SKM-1 treated with dmso at 0.1 percent for 144 hours (cell line): ENCODE data around the gene ACAD10.
"Not testable (repeated sequence)": the region's sequence is repeated elsewhere in the genome, so short reads cannot be mapped to it uniquely, and the experiment has no call there.

ENCODE experiments used
- DNase-seq: peaks from one replicate; lab custom pipeline; 2025; ENCODE audit not compliant: unreplicated experiment; lab: John Stamatoyannopoulos, UW

ACAD10 gene

DNA sequence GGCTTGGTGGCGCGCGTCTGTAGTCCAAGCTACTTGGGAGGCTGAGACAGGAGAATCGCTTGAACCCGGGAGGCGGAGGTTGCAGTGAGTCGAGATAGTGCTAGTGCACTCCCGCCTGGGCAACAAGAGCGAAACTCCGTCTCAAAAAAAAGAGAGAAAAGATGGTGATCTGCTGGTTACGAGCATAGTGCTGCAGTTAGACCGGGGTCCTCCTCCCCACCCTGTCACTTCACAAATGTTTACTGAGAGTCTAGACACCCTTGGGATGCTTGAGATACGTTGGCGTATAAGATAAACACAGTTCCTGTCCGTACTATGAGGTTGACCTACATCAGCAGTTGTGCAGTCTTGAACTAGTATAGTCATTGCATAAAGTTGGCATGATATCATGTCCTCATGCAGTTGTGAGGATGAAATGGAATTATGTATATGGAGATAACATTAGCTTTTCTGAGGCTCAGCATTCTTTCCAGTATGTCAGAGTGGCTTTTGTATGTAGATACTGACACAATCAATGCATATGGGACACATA is 787 bp downstream of the ACAD10 start:
- no peak for DNase-seq

DNA sequence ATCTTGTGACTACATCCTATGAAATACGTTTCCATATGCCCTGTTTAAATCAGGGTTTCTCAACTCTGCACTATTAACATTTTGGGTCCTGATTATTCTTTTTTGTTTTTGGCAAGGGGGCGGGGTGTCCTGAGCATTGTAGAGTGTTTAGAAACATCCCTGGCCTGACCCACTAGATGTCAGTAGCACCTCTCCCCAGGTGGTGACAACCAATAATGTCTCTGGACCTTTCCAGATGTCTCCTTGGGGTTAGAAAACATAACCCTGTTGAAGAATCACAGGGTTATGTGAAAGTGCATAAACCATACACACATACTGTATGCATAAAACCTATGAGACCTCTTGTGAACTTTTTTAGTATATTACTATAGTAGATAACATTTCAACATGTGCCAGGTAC is 1.4 kb downstream of the ACAD10 start:
- no peak for DNase-seq

DNA sequence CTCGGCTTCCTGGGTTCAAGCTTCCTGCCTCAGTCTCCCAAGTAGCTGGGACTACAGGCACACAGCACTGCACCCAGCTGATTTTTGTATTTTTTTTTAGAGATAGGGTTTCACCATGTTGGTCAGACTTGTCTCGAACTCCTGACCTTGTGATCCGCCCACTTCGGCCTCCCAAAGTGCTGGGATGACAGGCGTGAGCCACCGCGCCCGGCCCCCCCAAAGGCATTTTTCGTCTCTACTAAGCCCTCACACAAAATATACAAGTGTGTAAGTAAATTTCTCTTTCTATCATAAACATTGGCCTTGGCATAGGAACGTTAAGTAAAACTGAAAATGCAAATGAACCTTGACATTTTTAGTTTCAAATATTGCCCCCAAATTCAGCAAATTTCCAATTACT is 2.1 kb downstream of the ACAD10 start:
- no peak for DNase-seq

GRCh38 chr12:111691262-111691661 is 5.4 kb downstream of the ACAD10 start:
- DNase-seq: no peak

DNA sequence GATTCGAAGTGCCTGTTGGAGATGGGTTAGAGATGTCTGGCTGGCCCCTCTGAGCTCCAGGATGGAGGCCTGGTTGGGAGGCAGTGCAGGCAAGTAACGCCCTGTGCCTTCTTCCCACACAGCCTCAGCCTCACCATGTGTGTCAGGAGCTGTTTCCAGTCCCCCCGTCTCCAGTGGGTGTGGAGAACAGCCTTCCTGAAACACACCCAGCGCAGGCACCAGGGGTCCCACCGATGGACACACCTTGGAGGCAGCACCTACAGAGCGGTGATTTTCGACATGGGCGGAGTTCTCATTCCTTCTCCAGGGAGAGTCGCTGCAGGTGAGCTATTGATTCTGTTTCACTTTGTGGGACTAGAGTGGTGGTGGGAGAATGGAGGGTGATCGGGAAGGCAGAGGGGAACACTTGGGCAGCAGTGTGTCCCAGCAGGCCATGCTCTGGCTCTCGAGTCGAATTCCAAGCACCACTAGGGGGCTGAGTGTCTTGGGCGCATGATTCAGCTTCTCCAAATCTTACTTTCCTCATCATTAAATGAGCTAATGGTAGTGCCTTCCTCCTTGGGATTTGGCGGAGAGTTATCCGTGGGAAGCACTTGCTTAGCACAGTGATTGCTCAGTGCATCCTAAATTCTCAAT is 6.8 kb downstream of the ACAD10 start:
- DNase-seq: no peak

DNA sequence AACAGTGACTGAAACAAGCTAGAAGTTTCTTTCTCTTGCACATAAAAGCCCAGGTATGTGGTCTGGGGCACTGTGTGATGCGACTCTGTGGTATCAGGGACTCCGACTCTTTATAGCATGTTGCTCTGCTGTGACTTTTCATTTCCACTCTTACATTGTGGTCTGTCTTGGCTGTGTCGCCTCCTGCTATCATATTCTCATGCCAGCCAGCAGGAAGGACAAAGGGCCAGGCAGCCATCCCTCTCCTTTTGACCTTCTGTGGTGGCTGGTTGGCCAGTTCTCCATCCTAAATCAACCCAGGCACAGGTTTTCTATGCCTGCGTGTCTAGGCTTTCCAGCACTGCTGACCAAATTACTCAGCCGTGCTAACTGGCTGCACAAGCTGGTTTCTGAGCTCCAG is 8.0 kb downstream of the ACAD10 start:
- DNase-seq: no peak

DNA sequence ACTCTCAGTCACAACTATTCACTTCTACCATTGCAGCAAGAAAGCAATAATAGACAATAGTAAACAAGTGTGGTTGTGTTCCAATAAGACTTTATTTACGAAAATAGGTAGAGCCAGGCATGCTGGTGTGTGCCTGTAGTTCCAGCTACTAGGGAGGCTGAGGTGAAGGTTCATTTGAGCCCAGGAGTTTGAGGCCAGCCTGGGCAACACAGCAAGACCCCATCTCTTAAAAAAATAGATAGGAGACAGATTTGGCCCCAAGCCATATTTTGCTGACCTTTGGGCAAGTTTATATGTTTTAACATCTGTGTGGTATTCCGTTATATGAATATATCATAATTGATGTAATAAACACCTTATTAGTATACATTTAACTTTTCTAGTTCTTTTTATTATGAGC is 14.1 kb downstream of the ACAD10 start:
- DNase-seq: no peak

- peak; percentile 43 for DNase-seq
Observed at GRCh38 chr12:111705672-111706071, 19.8 kb downstream of the ACAD10 start.

DNA sequence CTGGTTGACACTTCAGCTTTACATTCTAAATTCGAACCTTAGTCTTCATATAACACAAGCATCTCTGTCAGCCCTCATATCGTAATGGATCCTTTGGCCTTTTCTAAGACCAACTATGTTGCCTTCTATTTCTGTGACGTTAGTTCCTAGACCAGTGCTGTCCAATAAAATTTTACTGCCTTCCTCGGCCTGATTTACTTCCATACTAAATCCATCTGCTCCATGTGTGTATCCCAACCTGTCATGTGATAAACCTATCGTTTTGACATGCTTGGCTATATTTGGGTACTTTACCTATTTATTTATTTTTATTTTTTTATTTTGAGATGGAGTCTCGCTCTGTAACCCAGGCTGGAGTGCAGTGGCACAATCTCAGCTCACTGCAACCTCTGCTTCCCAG is 20.3 kb downstream of the ACAD10 start:
- no peak for DNase-seq

- DNase-seq: no peak
Observed at GRCh38 chr12:111715279-111715678, 29.4 kb downstream of the ACAD10 start.

DNA sequence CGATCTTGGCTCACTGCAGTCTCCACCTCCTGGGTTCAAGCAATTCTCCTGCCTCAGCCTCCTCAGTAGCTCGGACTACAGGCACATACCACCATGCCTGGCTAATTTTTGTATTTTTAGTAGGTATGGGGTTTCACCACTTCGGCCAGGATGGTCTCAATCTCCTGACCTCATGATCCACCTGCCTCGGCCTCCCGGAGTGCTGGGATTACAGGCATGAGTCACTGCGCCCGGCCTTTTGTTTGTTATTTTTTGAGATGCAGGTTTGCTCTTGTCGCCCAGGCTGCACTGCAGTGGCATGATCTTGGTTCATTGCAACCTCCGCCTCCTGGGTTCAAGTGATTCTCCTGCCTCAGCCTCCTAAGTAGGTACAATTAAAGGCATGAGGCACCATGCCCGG is 33.5 kb downstream of the ACAD10 start:
- DNase-seq: not testable (repeated sequence)

GRCh38 chr12:111720457-111720856 is 34.6 kb downstream of the ACAD10 start:
- DNase-seq: no peak

GRCh38 chr12:111723646-111724360 is 38.0 kb downstream of the ACAD10 start:
- not testable (repeated sequence) for DNase-seq

- DNase-seq: no peak
Observed at GRCh38 chr12:111728795-111729194, 42.9 kb downstream of the ACAD10 start.

GRCh38 chr12:111730420-111730819 is 44.6 kb downstream of the ACAD10 start:
- no peak for DNase-seq

DNA sequence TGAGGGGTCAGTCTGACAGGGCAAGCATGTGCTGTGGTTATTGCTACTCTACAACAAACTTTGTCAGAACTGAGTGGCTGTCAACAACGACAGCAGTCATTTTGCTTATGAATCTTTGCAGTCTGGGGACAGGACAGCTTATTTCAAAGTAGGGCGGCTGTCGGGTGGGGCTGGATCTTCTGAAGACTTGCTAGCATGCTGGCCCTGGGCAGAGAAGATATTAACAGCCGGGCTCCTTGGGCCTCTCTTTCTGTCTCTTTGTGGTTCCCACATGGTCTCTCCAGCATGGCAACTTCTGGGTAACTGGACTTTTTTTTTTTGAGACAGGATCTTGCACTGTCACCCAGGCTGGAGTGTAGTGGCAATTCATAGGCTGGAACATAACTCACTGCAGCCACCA is 46.9 kb downstream of the ACAD10 start:
- DNase-seq: no peak

- no peak for DNase-seq
Observed at GRCh38 chr12:111733340-111733915, 47.6 kb downstream of the ACAD10 start.

GRCh38 chr12:111739524-111739923 is 53.7 kb downstream of the ACAD10 start:
- DNase-seq: not testable (repeated sequence)

DNA sequence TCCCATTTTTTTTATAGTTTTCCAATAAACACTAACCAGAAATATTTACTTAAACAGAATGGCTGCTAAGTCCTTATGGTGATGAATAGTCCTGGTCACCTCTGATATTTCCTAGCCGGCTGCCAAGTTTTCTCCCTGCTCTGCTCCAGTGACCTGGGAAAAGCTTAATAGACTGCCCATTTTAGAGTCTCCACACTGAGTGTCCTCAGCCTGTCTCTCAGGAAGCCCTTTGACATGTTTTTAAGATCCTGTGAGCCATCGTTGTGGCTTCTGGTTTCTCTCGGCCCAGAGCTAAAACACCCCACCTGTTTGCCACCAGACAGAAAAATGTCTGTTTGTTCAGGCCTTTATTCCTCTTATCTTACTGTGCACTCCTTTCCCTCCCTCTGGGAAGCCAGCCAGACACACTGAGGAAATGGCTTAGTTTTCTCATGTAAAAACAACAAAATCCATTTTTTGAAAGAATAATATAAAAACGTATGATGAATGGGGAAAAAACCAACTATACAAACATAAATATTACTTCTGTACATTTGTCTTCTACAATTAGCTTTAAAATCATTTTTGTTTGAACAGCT is 55.5 kb downstream of the ACAD10 start:
- DNase-seq: no peak

DNA sequence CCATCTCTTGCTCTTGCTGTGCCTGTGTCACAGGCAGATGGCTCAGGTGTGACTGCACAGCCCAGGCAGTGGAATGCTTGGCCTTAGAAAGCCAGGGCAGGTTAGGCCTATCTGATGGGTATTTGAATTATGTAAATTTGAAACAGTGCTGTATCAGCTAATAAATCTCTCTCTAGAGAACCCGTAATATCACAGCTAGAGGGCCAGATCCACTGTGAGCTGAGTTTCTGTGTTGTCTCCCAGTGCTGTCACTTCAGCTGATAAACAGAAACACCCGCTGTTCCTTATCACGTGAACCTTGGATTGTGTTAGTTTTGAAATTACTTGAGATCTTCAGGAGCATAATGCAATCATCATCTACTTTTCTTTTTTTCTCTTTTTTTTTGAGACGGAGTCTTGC is 59.4 kb downstream of the ACAD10 start:
- no peak for DNase-seq

- no peak for DNase-seq
Observed at GRCh38 chr12:111747333-111747732, 61.5 kb downstream of the ACAD10 start.

GRCh38 chr12:111748151-111748672 is 62.4 kb downstream of the ACAD10 start:
- DNase-seq: no peak
